Prostate gland (tissue), 2 donors: ENCODE measurements around the gene RABGAP1L.
"Not testable (repeated sequence)": the region's sequence is repeated elsewhere in the genome, so short reads cannot be mapped to it uniquely, and the experiment has no call there.

ENCODE experiments used
- CTCF ChIP-seq, 4 experiments: fragments of 200-600 bp in 2 of 4; fragments of 450-650 bp in 2 of 4; sonication (generic) in 2 of 4; IDR thresholded peaks; 1 replicate in 3 of 4; 2 replicates in 1 of 4; pipeline ENCODE4 v1.5.1; 2016 to 2019; ENCODE audit warnings: antibody characterized with exemption in 4 of 4, mild to moderate bottlenecking in 2 of 4, moderate library complexity in 2 of 4
- POLR2A ChIP-seq: fragments of 450-650 bp; IDR thresholded peaks from one replicate; pipeline ENCODE4 v1.6.1; 2016; ENCODE audit warnings: antibody characterized with exemption, mild to moderate bottlenecking
- POLR2AphosphoS5 ChIP-seq: sonication (generic); formaldehyde crosslinking; IDR thresholded peaks from one replicate; pipeline ENCODE4 v1.6.1; 2017; ENCODE audit warnings: antibody characterized with exemption

- TF ChIP-seq CTCF (IDR thresholded peaks at IDR 0.05); POLR2A; POLR2AphosphoS5: not testable (repeated sequence)
Measured at GRCh38 chr1:174649572-174649971, 490.3 kb downstream of the RABGAP1L start.
